Measurements from ENCODE around the gene CXCL14. TPM values are rescaled to one million over a fixed set of nuclear protein-coding genes. Genes with fewer than 3 reads are reported as not detected.

CXCL14 gene
- total and polyA plus RNA-seq, 8 donors = 0.93 to 19.6 (median 4.8) TPM

- no peak for ATAC-seq
- TF ChIP-seq CTCF (IDR thresholded peaks at IDR 0.05) = no peak
- intact Hi-C loops (cut with DNase I) = no loop called here
- H3K9me3 ChIP-seq = no peaks in the 10 kb centered on the region
- no peak overlapping the region for H3K27ac ChIP-seq
- H3K4me1 ChIP-seq = no peaks in the 10 kb centered on the region
- FAIRE-seq = no peak
- DNase-seq = no peak
- no peaks in the 10 kb centered on the region for H3K36me3 ChIP-seq
- 74 to 79% methylated on average over 3 of the region's 3 CpGs for WGBS, 2 donors
- H3K27me3 ChIP-seq = no peaks in the 10 kb centered on the region
- H3K4me3 ChIP-seq = no peak overlapping the region
Measured at GRCh38 chr5:135601466-135601865, 22.7 kb upstream of the CXCL14 start.

DNA sequence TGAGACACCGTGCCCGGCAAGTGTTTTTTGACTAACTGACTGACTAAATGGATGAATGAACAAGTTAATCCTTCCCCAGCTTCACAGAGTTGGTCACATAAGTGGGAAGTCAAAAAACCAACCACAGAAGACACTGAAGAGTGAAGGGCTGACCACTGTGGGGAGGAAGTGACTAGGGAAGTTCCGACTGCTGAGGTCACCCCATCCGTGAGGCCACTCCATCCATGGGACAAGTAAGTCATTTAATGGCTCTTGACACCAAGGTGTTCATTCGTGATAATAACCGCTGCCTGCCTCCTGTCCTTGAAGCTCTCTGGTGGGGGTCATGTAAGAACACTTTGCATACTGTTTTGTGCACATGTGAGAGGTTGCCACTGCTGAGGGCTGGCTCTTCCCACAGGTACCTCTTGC lies 22.2 kb upstream of the CXCL14 start:
- DNase-seq (no peak), ATAC-seq (no peak), FAIRE-seq (no peak)
- 70 to 79% methylated on average over 6 of the region's 6 CpGs for WGBS, 2 donors
- Histone ChIP-seq H3K36me3 (no peaks in the 10 kb centered on the region), H3K4me3 (no peak overlapping the region), H3K4me1 (no peaks in the 10 kb centered on the region), H3K27me3 (no peaks in the 10 kb centered on the region), H3K9me3 (no peaks in the 10 kb centered on the region), H3K27ac (no peak overlapping the region)
- no peak for TF ChIP-seq CTCF (IDR thresholded peaks at IDR 0.05)
- intact Hi-C loops (cut with DNase I) = no loop called here

- H3K36me3 ChIP-seq = no peaks in the 10 kb centered on the region
- FAIRE-seq (no peak), DNase-seq (no peak), ATAC-seq (no peak)
- no peak overlapping the region for H3K27ac ChIP-seq
- intact Hi-C loops (cut with DNase I) = no loop called here
- TF ChIP-seq CTCF (IDR thresholded peaks at IDR 0.05) = no peak
- no peaks in the 10 kb centered on the region for H3K4me1 ChIP-seq
- no peaks in the 10 kb centered on the region for H3K9me3 ChIP-seq
- no peaks in the 10 kb centered on the region for H3K27me3 ChIP-seq
- 48 to 56% methylated on average over 5 of the region's 5 CpGs for WGBS, 2 donors
- H3K4me3 ChIP-seq = no peak overlapping the region
Measured at GRCh38 chr5:135600152-135600570, 21.4 kb upstream of the CXCL14 start.

- ATAC-seq (no peak), FAIRE-seq (no peak), DNase-seq (no peak)
- Histone ChIP-seq H3K27me3 (no peaks in the 10 kb centered on the region), H3K4me3 (no peak overlapping the region), H3K36me3 (no peaks in the 10 kb centered on the region), H3K27ac (no peak overlapping the region), H3K4me1 (no peaks in the 10 kb centered on the region), H3K9me3 (no peaks in the 10 kb centered on the region)
- no peak for TF ChIP-seq CTCF (IDR thresholded peaks at IDR 0.05)
- WGBS, 2 donors = 59 to 67% methylated on average over 6 of the region's 6 CpGs
- intact Hi-C loops (cut with DNase I) = no loop called here
Measured at GRCh38 chr5:135599421-135600151, 20.8 kb upstream of the CXCL14 start.

GRCh38 chr5:135598691-135599395 lies 20.1 kb upstream of the CXCL14 start:
- DNase-seq = no peak
- no peak for FAIRE-seq
- Histone ChIP-seq H3K9me3 (no peaks in the 10 kb centered on the region), H3K27me3 (no peaks in the 10 kb centered on the region), H3K4me3 (no peak overlapping the region), H3K4me1 (no peaks in the 10 kb centered on the region), H3K27ac (no peak overlapping the region), H3K36me3 (no peaks in the 10 kb centered on the region)
- no peak for ATAC-seq
- intact Hi-C loops (cut with DNase I) = no loop called here
- no peak for TF ChIP-seq CTCF (IDR thresholded peaks at IDR 0.05)
- 30 to 32% methylated on average over 9 of the region's 9 CpGs for WGBS, 2 donors
